ENCODE measurements around the gene LUC7L.
"Not testable (repeated sequence)": the region's sequence is repeated elsewhere in the genome, so short reads cannot be mapped to it uniquely, and the experiment has no call there.

LUC7L gene

GRCh38 chr16:228852-229730 lies at the start of gene LUC7L:
TSS of gene LUC7L (minus strand) at chr16:229449. CDS start at chr16:229339, 110 bp downstream.
- DNase-seq = peak; percentile 98

DNA sequence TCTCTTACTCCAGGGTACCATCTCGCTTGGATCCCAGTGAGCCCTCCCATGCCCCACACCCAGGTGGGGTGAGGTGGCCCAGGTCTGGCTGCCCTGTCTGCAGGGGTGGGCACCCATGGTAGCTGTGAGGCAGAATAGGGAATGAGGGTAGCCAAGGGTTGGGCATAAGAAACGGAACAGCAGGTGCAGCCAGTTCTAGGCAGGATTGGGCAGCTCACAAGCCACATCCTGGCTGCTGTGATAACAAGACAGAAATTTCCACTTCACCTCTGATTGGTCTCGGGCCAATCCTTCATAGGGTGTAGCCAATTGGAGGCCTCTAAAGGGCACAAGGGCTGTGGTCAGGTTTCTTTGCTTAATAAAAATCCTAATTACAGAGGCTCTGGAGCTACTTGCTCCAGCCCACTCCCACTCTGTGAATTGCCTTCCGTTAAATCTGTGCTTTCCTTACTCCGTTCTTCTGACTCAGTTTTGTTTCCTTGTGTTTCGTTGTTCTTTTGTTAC lies 49.7 kb upstream of the LUC7L start:
- peak; percentile 40 for DNase-seq

- peak; percentile 33 for DNase-seq
Measured at GRCh38 chr16:276426-277077, 47.3 kb upstream of the LUC7L start.

DNA sequence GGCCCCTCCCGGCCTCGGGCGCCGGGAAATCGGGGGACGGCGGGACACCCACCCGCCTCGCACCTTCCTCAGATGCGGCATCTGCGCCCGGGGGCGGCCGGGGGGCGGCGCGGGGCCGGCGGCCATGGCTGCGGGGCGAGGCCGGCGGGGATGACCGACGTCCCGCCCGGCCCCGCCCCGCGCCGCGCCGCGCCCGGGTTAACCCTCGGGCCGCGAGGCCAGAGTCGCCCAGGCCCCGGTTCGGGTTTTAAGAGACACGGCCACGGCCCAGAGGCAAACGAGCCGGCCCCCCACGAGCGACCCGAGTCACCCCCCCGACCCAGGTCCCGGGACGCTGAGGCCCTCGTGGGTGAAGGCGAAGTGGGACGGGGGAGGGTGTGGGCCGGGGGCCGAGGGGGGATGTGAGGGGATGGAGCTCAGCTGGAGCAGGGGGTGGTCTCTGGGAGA lies 46.6 kb upstream of the LUC7L start, which contains the start of gene RGS11:
Gene RGS11, minus strand, starts transcription at position 159 of the 447 bp plus-strand sequence. Its CDS starts 33 bp downstream, at position 126.
- peak; percentile 21 for DNase-seq

GRCh38 chr16:275041-275641 lies 45.9 kb upstream of the LUC7L start:
- peak; percentile 51 for DNase-seq

DNA sequence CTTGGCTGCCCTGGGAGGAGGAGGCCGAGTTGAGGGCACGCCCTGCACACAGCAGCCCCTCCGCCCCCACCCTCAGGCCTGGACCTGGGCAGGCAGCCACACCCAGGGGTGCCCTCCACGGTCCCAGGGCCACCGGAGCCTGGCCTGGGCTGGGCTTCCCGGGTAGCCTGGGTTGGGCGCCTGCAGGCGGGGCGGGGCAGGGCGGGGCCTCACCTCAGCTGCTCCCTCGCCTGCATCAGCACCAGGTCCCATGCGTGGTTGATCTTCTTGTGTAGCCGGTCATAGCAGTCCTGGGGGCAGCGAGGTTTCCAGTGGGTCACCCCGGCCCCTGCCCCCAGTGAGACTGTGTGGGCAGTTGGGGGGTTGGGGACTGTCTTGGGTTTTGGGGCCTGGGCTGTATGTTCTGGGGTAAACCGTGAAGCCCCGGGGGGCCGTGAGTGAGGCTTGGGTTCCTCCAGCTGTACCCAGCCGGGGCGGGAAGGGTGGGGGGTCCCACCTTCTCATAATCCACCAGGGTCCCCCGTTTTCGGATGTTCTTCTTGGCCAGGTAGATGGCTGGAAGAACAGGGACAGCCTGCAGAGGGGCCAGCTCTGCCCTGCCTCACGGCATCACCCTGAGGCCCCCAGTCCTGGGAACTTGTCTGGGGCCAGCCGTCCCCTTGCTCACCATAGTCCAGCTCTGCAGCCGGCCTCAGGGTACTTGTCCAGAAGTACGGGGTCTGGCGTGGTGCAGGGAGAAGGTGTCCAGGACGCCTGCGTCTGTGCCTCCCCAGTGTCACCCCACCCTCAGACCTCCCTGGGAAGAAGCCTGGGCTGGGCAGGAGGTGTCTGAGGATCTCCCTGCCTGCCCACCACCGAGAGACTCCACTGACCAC lies 44.5 kb upstream of the LUC7L start:
- DNase-seq = no peak

DNA sequence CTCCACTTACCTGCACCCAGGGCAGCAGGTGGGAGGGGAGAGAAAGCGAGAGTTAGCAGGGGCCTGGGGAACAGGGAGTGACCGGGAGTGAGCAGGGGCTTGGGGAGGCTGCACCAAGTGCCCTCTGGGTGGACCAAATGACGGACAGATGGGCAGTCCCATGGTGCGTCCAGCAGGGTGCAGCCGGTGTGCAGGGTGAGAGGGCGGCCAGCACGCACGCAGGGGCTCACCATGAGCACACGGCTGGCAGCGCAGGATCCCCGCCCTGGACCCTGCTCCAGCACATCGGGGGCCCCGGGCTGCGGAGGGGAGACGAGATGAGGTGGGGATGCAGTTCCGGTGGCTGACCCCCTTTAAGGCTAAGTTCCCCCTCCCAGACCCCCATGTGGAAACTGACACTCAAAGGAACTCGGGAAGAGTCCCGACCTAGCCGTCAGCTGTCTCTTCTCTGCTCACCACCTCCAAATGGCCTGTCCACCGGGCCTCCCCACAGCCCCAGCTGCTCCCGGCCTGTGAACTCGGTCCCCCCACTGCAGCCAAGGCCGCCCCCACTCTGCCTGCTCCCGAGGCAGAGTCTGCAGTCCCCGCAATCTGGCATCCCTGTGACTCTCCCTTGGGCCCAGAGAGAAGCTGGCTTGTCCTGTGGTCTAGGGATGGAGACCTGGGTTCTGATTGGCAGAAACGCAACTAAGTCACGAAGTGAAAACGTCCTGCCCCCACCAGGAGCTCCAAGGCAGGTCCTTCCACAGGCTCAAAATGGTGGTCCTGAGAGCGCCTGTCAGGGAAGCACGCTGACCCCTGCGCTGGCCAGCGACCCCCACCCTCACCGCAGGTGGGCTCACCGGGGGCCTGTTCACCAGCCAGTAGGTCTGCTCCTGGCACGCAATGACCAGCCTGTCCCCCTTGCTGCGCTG lies 43.6 kb upstream of the LUC7L start:
- DNase-seq = no peak

- no peak for DNase-seq
Measured at GRCh38 chr16:270381-271255, 41.4 kb upstream of the LUC7L start.

DNA sequence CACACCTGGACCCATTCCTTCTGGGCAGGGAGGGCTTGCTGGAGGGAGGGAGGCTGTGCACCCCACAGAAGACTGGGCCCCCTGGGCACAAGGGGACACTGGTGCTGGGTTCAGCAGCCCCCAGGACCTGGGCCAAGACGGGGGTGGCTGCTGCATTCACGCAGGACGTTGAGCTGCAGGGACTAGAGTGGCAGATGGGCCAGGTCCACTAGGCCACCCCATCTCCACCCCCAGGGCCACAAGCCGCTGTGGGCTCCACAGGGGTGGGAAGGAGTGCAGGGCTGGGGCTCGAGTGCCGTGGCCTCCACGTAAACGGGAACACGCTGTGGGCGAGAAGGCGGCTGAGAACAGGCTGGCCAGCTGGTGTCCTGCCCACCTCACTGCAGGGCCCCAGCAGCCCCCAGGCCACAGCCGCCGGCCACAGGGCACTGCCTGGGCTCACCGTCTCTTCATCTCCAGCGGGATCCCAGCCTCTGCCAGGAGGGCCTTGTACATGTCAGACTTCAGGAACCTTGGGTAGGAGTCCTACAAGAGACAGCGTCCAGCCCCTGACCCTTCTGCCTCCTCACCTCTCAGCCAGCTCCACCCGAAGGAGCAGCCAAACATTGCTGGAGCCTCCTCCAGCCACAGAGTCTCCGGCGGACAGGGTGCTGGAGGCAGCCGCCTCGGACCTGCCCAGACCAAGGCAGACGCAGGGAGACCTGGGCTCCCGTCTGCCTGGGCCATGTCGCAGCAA lies 40.0 kb upstream of the LUC7L start:
- DNase-seq = no peak

DNA sequence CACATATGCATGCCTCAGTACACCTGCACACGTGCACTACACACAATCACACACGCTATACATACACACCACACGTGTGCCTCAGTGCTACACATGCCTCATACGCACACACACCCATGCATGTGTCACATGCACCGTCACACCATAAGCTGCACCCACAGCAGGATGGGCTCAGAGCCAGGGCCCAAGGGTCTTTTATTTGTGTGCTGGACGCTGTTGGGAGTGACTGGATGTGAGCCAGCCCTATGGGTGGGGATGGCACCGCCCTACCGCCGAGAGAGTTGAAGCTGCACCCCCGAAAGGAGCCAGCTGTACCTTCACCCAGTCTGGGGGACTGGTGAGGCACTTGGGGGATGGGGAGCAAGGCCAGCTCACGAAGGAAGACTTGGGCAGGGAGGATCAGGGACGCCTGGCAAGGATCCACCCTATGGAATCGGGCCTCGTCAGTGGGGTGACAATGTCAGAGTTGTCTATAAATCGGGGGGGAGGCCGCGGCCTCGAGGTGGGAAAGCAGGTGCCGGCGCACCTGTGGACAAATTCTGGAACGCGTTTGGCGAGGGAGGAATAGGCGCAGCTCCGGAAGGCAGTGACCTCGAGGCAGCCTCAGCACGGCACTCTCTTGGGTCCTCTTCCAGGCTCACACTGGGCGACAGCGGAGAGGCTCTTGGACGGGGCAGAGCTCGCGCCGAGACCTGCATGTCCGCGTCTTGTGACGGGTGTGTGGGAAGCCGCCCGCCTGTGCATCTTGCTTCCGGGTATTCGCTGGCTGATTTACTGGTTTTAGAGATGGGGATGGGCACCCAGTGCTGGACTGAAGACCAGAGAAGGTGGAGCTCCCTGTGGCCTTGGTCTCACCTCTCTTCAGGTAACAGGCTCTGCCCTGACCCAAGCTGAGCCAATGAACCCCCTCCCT lies 39.1 kb upstream of the LUC7L start:
- no peak for DNase-seq

- not testable (repeated sequence) for DNase-seq
Measured at GRCh38 chr16:267562-267961, 38.3 kb upstream of the LUC7L start.

GRCh38 chr16:266258-267164 lies 37.3 kb upstream of the LUC7L start:
- DNase-seq = no peak

DNA sequence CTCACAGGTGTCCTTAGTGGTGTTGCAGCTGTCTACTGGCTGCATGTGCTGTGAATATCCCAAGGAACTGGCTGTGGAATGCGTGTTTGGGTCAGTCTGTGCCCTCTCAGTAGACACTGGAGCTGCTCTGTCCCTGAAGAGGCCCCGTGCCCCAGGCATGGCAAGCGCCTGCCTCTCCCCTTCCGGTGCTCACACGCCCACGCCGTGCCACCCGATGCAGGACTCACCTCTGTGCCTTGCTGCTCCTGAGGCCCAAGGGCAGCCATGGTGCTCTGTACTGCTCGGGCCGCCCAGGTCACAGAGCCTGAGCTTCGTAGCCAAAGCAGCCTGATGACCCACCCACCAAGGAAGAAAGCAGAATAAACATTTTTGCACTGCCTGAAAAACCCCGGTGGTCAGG lies 36.5 kb upstream of the LUC7L start:
- no peak for DNase-seq

GRCh38 chr16:265002-265529 lies 35.8 kb upstream of the LUC7L start:
- no peak for DNase-seq

DNA sequence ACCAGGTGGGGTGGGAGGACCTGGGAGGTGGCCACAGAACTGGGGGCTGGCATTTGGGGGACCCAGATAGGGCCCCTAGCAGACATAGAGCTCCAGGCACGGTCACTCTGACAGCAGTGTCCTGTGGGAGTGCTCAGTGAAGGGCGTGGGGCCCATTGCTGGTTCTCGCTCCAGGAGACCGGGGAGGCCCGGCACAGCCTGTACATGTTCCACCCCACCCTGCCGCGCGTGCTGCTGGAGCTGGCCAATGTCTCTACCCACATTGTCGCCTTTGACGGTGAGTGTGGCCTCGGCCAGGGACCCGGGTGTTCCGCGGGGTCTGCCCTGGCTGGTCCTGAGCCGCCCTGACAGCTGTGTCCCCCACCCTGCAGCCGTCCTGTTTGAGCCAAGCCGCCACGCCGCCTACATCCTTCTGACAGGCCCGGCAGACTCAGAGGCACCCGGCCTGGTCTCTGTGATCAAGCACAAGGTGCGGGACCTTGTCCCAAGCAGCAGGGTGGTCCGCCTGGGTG lies 35.2 kb upstream of the LUC7L start:
- DNase-seq = no peak

GRCh38 chr16:263944-264343 lies 34.7 kb upstream of the LUC7L start:
- no peak for DNase-seq

Measured in eye (tissue), 1 donor.